NT2/D1 (cell line): ENCODE results near the gene P2RY6.
A peak's percentile ranks its signal among the peaks of the same experiment; 100 is the strongest.

ENCODE experiments used
- DNase-seq: peaks from one replicate; pipeline ENCODE4 v3.0.0-alpha.2; 2011; ENCODE audit warnings: low read depth, low spot score
- H3K27me3 ChIP-seq: 2 replicates; pipeline ENCODE4 v1.6.0; 2011; ENCODE audit warnings: mild to moderate bottlenecking; ENCODE audit not compliant: insufficient read length, insufficient read depth
- H3K36me3 ChIP-seq: 2 replicates; pipeline ENCODE4 v1.6.1; 2011; ENCODE audit warnings: mild to moderate bottlenecking, low read length, mixed read lengths; ENCODE audit not compliant: insufficient read depth, insufficient read length
- H3K4me1 ChIP-seq: 2 replicates; pipeline ENCODE4 v1.5.1; 2011; ENCODE audit not compliant: insufficient read depth, insufficient read length
- H3K4me3 ChIP-seq: 2 replicates; pipeline ENCODE4 v1.5.1; 2011; ENCODE audit warnings: low read depth; ENCODE audit not compliant: insufficient read length
- H3K9ac ChIP-seq: 2 replicates; pipeline ENCODE4 v1.6.0; 2011; ENCODE audit warnings: low read depth; ENCODE audit not compliant: insufficient read length
- H3K9me3 ChIP-seq: 2 replicates; pipeline ENCODE4 v1.5.1; 2011; ENCODE audit warnings: mild to moderate bottlenecking, low read length; ENCODE audit not compliant: insufficient read depth
- SUZ12 ChIP-seq: IDR thresholded peaks from 2 replicates; pipeline ENCODE4 v1.6.1; 2011; ENCODE audit not compliant: insufficient read length, insufficient read depth; ENCODE audit errors: extremely low read depth
- YY1 ChIP-seq: IDR thresholded peaks from 2 replicates; pipeline ENCODE4 v1.6.1; 2011; ENCODE audit not compliant: insufficient read length, insufficient read depth
- ZNF274 ChIP-seq: IDR thresholded peaks from 2 replicates; pipeline ENCODE4 v1.6.1; 2011; ENCODE audit warnings: mild to moderate bottlenecking, low read depth, low read length

The P2RY6 gene

DNA sequence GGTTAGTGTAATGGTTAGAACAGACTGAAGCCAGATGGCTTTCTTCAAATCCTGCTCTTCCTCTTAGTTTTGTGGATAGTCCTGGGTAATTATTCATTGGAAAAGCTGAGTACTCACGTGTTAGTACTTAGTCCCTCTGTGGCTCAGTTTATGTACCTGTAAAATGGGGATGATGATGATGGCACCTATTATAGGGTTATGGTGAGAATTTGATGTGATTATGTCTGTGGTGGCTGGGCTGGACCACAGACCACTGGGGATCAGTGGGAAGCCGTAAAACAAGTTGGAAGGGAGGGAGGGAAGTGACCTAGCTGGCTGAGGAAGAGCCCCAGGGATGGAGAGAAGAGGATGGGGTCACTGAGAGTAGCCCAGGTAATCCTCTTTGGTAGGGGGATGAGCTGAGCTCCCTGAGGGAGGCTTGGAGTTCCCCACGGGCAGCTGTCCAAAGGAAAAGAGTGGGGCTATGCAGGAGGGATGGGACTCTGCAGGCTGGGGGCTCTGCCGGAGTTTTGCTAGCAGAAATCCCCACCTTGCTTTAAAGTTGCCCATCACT, 55.8 kb downstream of the P2RY6 start:
- TF ChIP-seq SUZ12: no peak
- no peak for TF ChIP-seq ZNF274
- no peak for TF ChIP-seq YY1
- Histone ChIP-seq H3K9ac (no peak overlapping the region), H3K9me3 (no peaks in the 10 kb centered on the region), H3K36me3 (peaks cover 21% of the 10 kb centered on the region), H3K4me3 (no peak overlapping the region), H3K4me1 (peaks cover 37% of the 10 kb centered on the region), H3K27me3 (no peaks in the 10 kb centered on the region)
- DNase-seq: no peak

DNA sequence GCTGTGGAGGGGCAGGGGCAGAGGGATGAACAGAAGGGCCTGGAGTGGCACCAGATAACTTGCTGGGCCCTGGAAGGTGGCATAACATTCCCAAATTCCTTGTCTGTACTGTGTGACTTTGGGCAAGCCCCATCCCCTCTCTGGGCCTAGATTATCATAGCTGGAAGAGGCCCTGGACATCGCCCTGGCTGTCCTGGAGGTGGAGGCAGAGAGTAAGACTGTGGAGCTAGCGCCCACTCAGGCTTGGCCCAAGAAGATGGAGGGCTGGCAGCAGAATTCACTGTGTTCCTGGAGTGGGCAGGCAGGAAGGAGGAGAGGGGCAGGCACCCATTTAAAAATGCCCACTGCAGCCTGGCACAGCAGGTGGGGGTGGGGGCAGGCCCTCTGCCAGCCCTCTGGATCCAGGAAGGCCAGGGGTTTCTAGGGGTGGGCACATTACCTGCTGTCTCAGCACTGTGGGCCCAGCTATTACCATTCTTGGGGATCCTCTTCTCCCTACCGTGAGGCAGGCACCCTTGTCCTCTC, 58.5 kb downstream of the P2RY6 start:
- no peak for TF ChIP-seq SUZ12
- TF ChIP-seq YY1: no peak
- no peak for TF ChIP-seq ZNF274
- DNase-seq: no peak
- Histone ChIP-seq H3K36me3 (peaks cover 16% of the 10 kb centered on the region), H3K4me1 (peaks cover 42% of the 10 kb centered on the region), H3K27me3 (no peaks in the 10 kb centered on the region), H3K9ac (peak overlapping the region; percentile 52), H3K4me3 (no peak overlapping the region), H3K9me3 (no peaks in the 10 kb centered on the region)

DNA sequence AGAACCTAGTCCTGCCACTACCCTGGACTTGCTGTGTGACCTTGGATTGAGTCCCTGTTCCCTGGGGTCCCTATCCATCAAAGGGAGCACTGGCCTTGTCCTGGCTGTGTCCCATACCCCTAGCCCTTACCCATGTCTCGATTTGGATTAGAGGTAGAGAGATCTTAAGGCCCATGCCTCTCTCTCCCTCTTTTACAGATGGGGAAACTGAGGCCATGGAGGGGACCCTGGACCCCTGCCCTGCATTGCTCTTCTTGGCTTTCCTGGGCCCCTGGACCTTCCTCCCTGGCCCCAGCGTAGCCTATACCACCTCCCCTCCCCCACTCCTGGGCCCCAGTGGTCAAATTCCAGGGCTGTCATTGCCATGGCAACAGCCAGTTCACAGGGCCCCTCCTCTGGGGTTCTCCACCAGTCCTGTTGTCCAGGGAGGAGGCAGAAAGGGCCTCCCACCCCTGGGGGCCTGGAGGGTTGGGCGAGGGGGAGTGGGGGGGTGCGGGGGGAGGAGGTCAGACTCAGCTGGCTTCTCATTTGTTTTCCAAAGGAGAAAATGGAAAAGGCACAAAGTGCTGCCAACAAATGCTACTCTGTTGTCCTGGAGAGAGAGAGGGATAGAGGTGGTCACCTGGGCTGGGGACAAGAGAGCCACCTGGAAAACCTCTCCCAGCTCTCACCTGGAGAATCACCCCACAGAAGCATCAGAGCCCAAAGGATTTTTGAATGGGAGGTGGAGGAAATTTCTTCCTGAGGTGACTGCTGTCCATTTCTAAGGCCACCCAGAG, 59.2 kb downstream of the P2RY6 start:
- H3K4me1 ChIP-seq: peaks cover 40% of the 10 kb centered on the region
- TF ChIP-seq SUZ12 (no peak), YY1 (no peak), ZNF274 (no peak)
- no peaks in the 10 kb centered on the region for H3K9me3 ChIP-seq
- peaks cover 16% of the 10 kb centered on the region for H3K36me3 ChIP-seq
- H3K27me3 ChIP-seq: no peaks in the 10 kb centered on the region
- no peak overlapping the region for H3K9ac ChIP-seq
- H3K4me3 ChIP-seq: no peak overlapping the region
- DNase-seq: peak; percentile 74

DNA sequence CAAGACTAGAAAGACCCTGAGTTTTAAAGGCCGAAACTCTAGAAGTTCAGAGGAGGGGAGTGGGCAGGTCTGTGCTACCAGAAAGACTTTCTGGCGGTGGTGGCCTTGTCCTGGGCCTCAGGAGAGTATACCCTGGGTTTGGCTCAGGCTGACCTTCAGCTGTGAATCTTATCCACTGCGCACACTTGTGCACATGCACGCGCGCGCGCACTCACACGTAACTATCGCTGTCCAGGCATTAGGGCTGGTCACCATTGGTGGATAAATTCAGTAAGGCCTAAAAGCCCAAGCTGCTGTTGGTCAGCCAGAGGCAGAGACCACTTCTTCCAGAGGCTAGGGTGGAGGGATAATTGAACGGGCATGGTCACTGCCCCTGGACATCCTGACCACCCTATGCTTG, 61.0 kb downstream of the P2RY6 start:
- Histone ChIP-seq H3K4me3 (no peak overlapping the region), H3K27me3 (no peaks in the 10 kb centered on the region), H3K9ac (no peak overlapping the region), H3K36me3 (peaks cover 16% of the 10 kb centered on the region), H3K9me3 (no peaks in the 10 kb centered on the region), H3K4me1 (peaks cover 34% of the 10 kb centered on the region)
- no peak for DNase-seq
- TF ChIP-seq SUZ12 (no peak), ZNF274 (no peak), YY1 (no peak)

- no peaks in the 10 kb centered on the region for H3K27me3 ChIP-seq
- H3K4me3 ChIP-seq: no peak overlapping the region
- peaks cover 13% of the 10 kb centered on the region for H3K36me3 ChIP-seq
- peaks cover 32% of the 10 kb centered on the region for H3K4me1 ChIP-seq
- H3K9me3 ChIP-seq: no peaks in the 10 kb centered on the region
- no peak overlapping the region for H3K9ac ChIP-seq
- no peak for DNase-seq
- no peak for TF ChIP-seq ZNF274
- no peak for TF ChIP-seq SUZ12
- no peak for TF ChIP-seq YY1
Observed at GRCh38 chr11:73333640-73334383, 61.7 kb downstream of the P2RY6 start.

- H3K4me1 ChIP-seq: peaks cover 36% of the 10 kb centered on the region
- H3K4me3 ChIP-seq: no peak overlapping the region
- H3K9ac ChIP-seq: no peak overlapping the region
- TF ChIP-seq SUZ12 (no peak), ZNF274 (no peak), YY1 (no peak)
- no peak for DNase-seq
- H3K27me3 ChIP-seq: no peaks in the 10 kb centered on the region
- no peaks in the 10 kb centered on the region for H3K9me3 ChIP-seq
- H3K36me3 ChIP-seq: peaks cover 14% of the 10 kb centered on the region
Observed at GRCh38 chr11:73334384-73335203, 62.5 kb downstream of the P2RY6 start.
